H9 (cell line): ENCODE measurements around the gene PKNOX2. TPM values are rescaled to one million over a fixed set of nuclear protein-coding genes. Genes with fewer than 3 reads are reported as not detected.

Experiments used
- DNase-seq: peaks from one replicate; pipeline ENCODE4 v3.0.0-alpha.2; 2017
- H2AFZ ChIP-seq: one replicate; pipeline ENCODE4 v1.6.1; 2013; ENCODE audit warnings: mild to moderate bottlenecking, low read length, control low read depth, moderate library complexity
- H2AK5ac ChIP-seq: 2 replicates; pipeline ENCODE4 v1.6.1; 2013; ENCODE audit warnings: low read length, control low read depth, mixed read lengths; ENCODE audit not compliant: insufficient read length
- H2BK120ac ChIP-seq: one replicate; pipeline ENCODE4 v1.6.1; 2013; ENCODE audit warnings: low read depth, mild to moderate bottlenecking, low read length, control low read depth, inconsistent platforms; ENCODE audit not compliant: poor library complexity, severe bottlenecking
- H2BK12ac ChIP-seq: 2 replicates; pipeline ENCODE4 v1.6.1; 2013; ENCODE audit warnings: low read length, control low read depth, mixed read lengths, low read depth; ENCODE audit not compliant: insufficient read length
- H2BK15ac ChIP-seq: 2 replicates; pipeline ENCODE4 v1.6.1; 2013; ENCODE audit warnings: low read depth, low read length, control low read depth
- H2BK20ac ChIP-seq: one replicate; pipeline ENCODE4 v1.6.1; 2013; ENCODE audit warnings: low read depth, mild to moderate bottlenecking, low read length, control low read depth, inconsistent platforms; ENCODE audit not compliant: poor library complexity, severe bottlenecking
- H2BK5ac ChIP-seq: 2 replicates; pipeline ENCODE4 v1.6.1; 2013; ENCODE audit warnings: low read length, control low read depth, mixed read lengths; ENCODE audit not compliant: insufficient read length
- H3K14ac ChIP-seq: 2 replicates; pipeline ENCODE4 v1.6.1; 2013; ENCODE audit warnings: low read length, control low read depth; ENCODE audit not compliant: insufficient read depth
- H3K18ac ChIP-seq: 2 replicates; pipeline ENCODE4 v1.6.1; 2013; ENCODE audit warnings: low read depth, mild to moderate bottlenecking, mixed read lengths, low read length, control low read depth; ENCODE audit not compliant: insufficient read length
- H3K23ac ChIP-seq: 2 replicates; pipeline ENCODE4 v1.6.1; 2013; ENCODE audit warnings: low read length, control low read depth, mixed read lengths, low read depth; ENCODE audit not compliant: insufficient read length
- H3K23me2 ChIP-seq: 2 replicates; pipeline ENCODE4 v1.6.1; 2013; ENCODE audit warnings: low read depth, mild to moderate bottlenecking, mixed read lengths, low read length, control low read depth; ENCODE audit not compliant: insufficient read length, poor library complexity, severe bottlenecking
- H3K27ac ChIP-seq: 2 replicates; pipeline ENCODE4 v1.5.1; 2013; ENCODE audit warnings: low read length, control low read depth, mixed read lengths, low read depth; ENCODE audit not compliant: insufficient read length
- H3K27me3 ChIP-seq: 2 replicates; pipeline ENCODE4 v1.6.1; 2013; ENCODE audit warnings: low read length, control low read depth, inconsistent platforms; ENCODE audit not compliant: insufficient read depth
- H3K4ac ChIP-seq: 2 replicates; pipeline ENCODE4 v1.6.1; 2013; ENCODE audit warnings: low read depth, mild to moderate bottlenecking, control low read depth, inconsistent platforms, low read length, moderate library complexity
- H3K4me1 ChIP-seq: 2 replicates; pipeline ENCODE4 v1.6.1; 2013; ENCODE audit warnings: low read length, control low read depth, inconsistent platforms; ENCODE audit not compliant: insufficient read depth
- H3K4me2 ChIP-seq: 2 replicates; pipeline ENCODE4 v1.6.1; 2013; ENCODE audit warnings: low read length, control low read depth, mixed read lengths; ENCODE audit not compliant: insufficient read length, insufficient read depth
- H3K56ac ChIP-seq: 2 replicates; pipeline ENCODE4 v1.6.1; 2013; ENCODE audit warnings: low read depth, mild to moderate bottlenecking, mixed read lengths, low read length, control low read depth; ENCODE audit not compliant: insufficient read length
- H3K79me1 ChIP-seq: 2 replicates; pipeline ENCODE4 v1.6.1; 2013; ENCODE audit warnings: low read depth, mild to moderate bottlenecking, moderate library complexity, low read length, control low read depth, inconsistent platforms; ENCODE audit not compliant: insufficient read depth, poor library complexity, severe bottlenecking
- H3K79me2 ChIP-seq: 2 replicates; pipeline ENCODE4 v1.6.1; 2013; ENCODE audit warnings: low read length, control low read depth, inconsistent platforms; ENCODE audit not compliant: insufficient read depth
- H3K9ac ChIP-seq: 2 replicates; pipeline ENCODE4 v1.6.1; 2013; ENCODE audit warnings: low read length, control low read depth, mixed read lengths; ENCODE audit not compliant: insufficient read length; ENCODE audit errors: extremely low read depth
- H3K9me3 ChIP-seq: one replicate; pipeline ENCODE4 v1.6.1; 2013; ENCODE audit warnings: low read depth, low read length, inconsistent platforms; ENCODE audit not compliant: control insufficient read depth
- H3T11ph ChIP-seq: one replicate; pipeline ENCODE4 v1.6.1; 2013; ENCODE audit warnings: mild to moderate bottlenecking, low read length, control low read depth, inconsistent platforms
- H4K20me1 ChIP-seq: one replicate; pipeline ENCODE4 v1.6.1; 2013; ENCODE audit not compliant: control insufficient read depth, insufficient read length, insufficient read depth
- H4K5ac ChIP-seq: 2 replicates; pipeline ENCODE4 v1.6.1; 2013; ENCODE audit warnings: low read depth, mild to moderate bottlenecking, mixed read lengths, low read length, control low read depth; ENCODE audit not compliant: insufficient read length
- H4K8ac ChIP-seq: replicated peaks from 2 replicates; pipeline ENCODE4 v1.6.1; 2013; ENCODE audit warnings: low read length, control low read depth, mixed read lengths, low read depth; ENCODE audit not compliant: insufficient read length
- H4K91ac ChIP-seq: 2 replicates; pipeline ENCODE4 v1.6.1; 2013; ENCODE audit warnings: low read depth, mild to moderate bottlenecking, moderate library complexity, mixed read lengths, low read length, control low read depth; ENCODE audit not compliant: insufficient read length
- H3K27ac Mint-ChIP-seq, 3 experiments: 2 replicates in 2 of 3; 3 replicates in 1 of 3; pipeline ENCODE4 v1.8.0; 2020 to 2021; ENCODE audit warnings: mixed read lengths in 3 of 3, mild to moderate bottlenecking in 1 of 3, moderate library complexity in 1 of 3
- H3K27me3 Mint-ChIP-seq: 2 replicates; pipeline ENCODE4 v1.8.0; 2021; ENCODE audit warnings: low read depth, mild to moderate bottlenecking, moderate library complexity, mixed read lengths
- H3K36me3 Mint-ChIP-seq, 3 experiments: 2 replicates in 2 of 3; 3 replicates in 1 of 3; pipeline ENCODE4 v1.8.0; 2020 to 2021; ENCODE audit warnings: low read depth in 3 of 3, mixed read lengths in 3 of 3; ENCODE audit not compliant: insufficient read depth in 1 of 3
- H3K4me1 Mint-ChIP-seq, 2 experiments: 2 replicates each; pipeline ENCODE4 v1.8.0; 2020; ENCODE audit warnings: mixed read lengths in 2 of 2
- H3K4me3 Mint-ChIP-seq, 2 experiments: 2 replicates in 1 of 2; 3 replicates in 1 of 2; pipeline ENCODE4 v1.8.0; 2020 to 2021; ENCODE audit warnings: mild to moderate bottlenecking in 2 of 2, mixed read lengths in 2 of 2, moderate library complexity in 1 of 2
- H3K9me3 Mint-ChIP-seq, 2 experiments: 2 replicates in 1 of 2; 3 replicates in 1 of 2; pipeline ENCODE4 v1.8.0; 2020; ENCODE audit warnings: mild to moderate bottlenecking in 2 of 2, mixed read lengths in 2 of 2, moderate library complexity in 1 of 2
- WGBS: extraction: QIAGEN DNeasy Blood & Tissue Kit; methylation state at CpG from one replicate; pipeline ENCODE4 v1.1.7; 2013; ENCODE audit warnings: missing lambda C conversion rate, low lambda C conversion rate, mixed read lengths; ENCODE audit not compliant: insufficient read length; ENCODE audit errors: extremely low coverage; 5-methylcytosine and 5-hydroxymethylcytosine counted together
- total RNA-seq: library from RNA; stranded (reverse); gene quantifications from 2 replicates; pipeline ENCODE4 v1.2.1, GENCODE V29; 2021
- TF ChIP-seq, protein P1 (sequence below): fragments of 200-600 bp; sonication (generic); conservative IDR thresholded peaks from 3 replicates; pipeline ENCODE4 v1.8.0; 2021; ENCODE audit warnings: antibody characterized with exemption, mild to moderate bottlenecking

The PKNOX2 gene
- total RNA-seq, 1 experiment from 2014 or later, result 1.3 TPM

DNA sequence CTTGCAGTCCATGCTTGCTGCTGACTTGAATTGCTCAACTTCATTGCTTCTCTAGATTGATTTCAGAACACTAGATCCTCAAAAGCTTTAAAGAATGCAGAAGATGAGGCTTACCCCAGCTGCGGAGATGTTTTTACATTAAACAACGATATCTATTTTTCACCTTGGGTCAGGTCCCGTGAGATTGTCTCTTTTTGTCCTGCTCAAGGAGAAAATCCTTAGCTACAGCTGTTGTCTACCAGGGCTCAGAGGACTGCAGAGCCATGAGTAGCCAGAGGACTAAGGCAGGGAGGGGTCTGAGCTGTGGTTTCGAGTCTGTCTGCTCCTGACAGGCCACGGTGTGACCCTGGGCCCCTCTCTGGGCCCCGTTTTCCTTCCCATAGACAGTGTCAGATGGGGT lies 51.4 kb downstream of the PKNOX2 start:
- Histone ChIP-seq H2BK120ac (no peak overlapping the region), H3K9me3 (no peaks in the 10 kb centered on the region), H2AFZ (no peak overlapping the region), H3K18ac (no peak overlapping the region), H3K23ac (no peak overlapping the region), H3K9ac (no peak overlapping the region), H2BK12ac (no peak overlapping the region), H3T11ph (no peak overlapping the region), H4K8ac (no peak overlapping the region), H3K4me1 (peaks cover 12% of the 10 kb centered on the region; the same call in 1 of the 2 replicates), H3K79me1 (no peaks in the 10 kb centered on the region), H2BK5ac (no peak overlapping the region), H2BK15ac (no peak overlapping the region), H2BK20ac (no peak overlapping the region), H3K23me2 (no peaks in the 10 kb centered on the region), H3K56ac (no peak overlapping the region), H3K4ac (no peak overlapping the region), H2AK5ac (no peak overlapping the region), H3K27ac (no peak overlapping the region), H3K79me2 (no peaks in the 10 kb centered on the region), H4K20me1 (no peaks in the 10 kb centered on the region), H3K4me2 (no peak overlapping the region), H3K14ac (peak overlapping the region; percentile 33; the same call in 1 of the 2 replicates), H4K5ac (no peak overlapping the region), H4K91ac (no peak overlapping the region), H3K27me3 (no peaks in the 10 kb centered on the region)
- Mint-ChIP-seq H3K27ac (no peak overlapping the region), H3K4me1 (peaks cover 33 to 64% of the 10 kb centered on the region in 2 experiments), H3K27me3 (peaks cover 10% of the 10 kb centered on the region), H3K4me3 (no peak overlapping the region), H3K9me3 (no peaks in the 10 kb centered on the region), H3K36me3 (no peaks in the 10 kb centered on the region)
- DNase-seq, result no peak
- TF ChIP-seq, protein P1, sequence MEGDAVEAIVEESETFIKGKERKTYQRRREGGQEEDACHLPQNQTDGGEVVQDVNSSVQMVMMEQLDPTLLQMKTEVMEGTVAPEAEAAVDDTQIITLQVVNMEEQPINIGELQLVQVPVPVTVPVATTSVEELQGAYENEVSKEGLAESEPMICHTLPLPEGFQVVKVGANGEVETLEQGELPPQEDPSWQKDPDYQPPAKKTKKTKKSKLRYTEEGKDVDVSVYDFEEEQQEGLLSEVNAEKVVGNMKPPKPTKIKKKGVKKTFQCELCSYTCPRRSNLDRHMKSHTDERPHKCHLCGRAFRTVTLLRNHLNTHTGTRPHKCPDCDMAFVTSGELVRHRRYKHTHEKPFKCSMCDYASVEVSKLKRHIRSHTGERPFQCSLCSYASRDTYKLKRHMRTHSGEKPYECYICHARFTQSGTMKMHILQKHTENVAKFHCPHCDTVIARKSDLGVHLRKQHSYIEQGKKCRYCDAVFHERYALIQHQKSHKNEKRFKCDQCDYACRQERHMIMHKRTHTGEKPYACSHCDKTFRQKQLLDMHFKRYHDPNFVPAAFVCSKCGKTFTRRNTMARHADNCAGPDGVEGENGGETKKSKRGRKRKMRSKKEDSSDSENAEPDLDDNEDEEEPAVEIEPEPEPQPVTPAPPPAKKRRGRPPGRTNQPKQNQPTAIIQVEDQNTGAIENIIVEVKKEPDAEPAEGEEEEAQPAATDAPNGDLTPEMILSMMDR, result no peak
- whole genome bisulfite sequencing, result no CpG with 5 or more reads among the region's 6 CpGs
